Astrocyte (in vitro differentiated cells and primary cell): Measurements from ENCODE around the gene POLE. TPM values are rescaled to one million over a fixed set of nuclear protein-coding genes. Genes with fewer than 3 reads are reported as not detected.
"Not testable (repeated sequence)": the region's sequence is repeated elsewhere in the genome, so short reads cannot be mapped to it uniquely, and the experiment has no call there.

Experiments used
- DNase-seq: peaks from one replicate; pipeline ENCODE4 v3.0.0-alpha.2; 2010; ENCODE audit warnings: low read depth
- FAIRE-seq: peaks from 2 replicates; lab custom pipeline; 2011; peaks lifted over from hg19 to GRCh38; lab: Jason Lieb, UNC
- H2AFZ ChIP-seq: 2 replicates; pipeline ENCODE4 v1.6.0; 2012; ENCODE audit warnings: low read depth, low read length, inconsistent platforms
- H3K27ac ChIP-seq: 2 replicates; pipeline ENCODE4 v1.5.1; 2011; ENCODE audit warnings: low read depth, low read length, inconsistent platforms
- H3K27me3 ChIP-seq: 2 replicates; pipeline ENCODE4 v1.6.0; 2011; ENCODE audit warnings: low read length, inconsistent platforms; ENCODE audit not compliant: insufficient read depth
- H3K36me3 ChIP-seq: 2 replicates; pipeline ENCODE4 v1.5.1; 2011; ENCODE audit warnings: low read length, inconsistent platforms; ENCODE audit not compliant: insufficient read depth
- H3K4me1 ChIP-seq: 2 replicates; pipeline ENCODE4 v1.5.1; 2011; ENCODE audit warnings: low read length, inconsistent platforms; ENCODE audit not compliant: insufficient read depth
- H3K4me2 ChIP-seq: 2 replicates; pipeline ENCODE4 v1.6.0; 2012; ENCODE audit warnings: low read length, inconsistent platforms
- H3K4me3 ChIP-seq: 2 replicates; pipeline ENCODE4 v1.5.1; 2011; ENCODE audit warnings: low read depth, mild to moderate bottlenecking, low read length, inconsistent platforms; ENCODE audit not compliant: insufficient read depth
- H3K79me2 ChIP-seq: 2 replicates; pipeline ENCODE4 v1.6.0; 2012; ENCODE audit warnings: mild to moderate bottlenecking, low read length, inconsistent platforms; ENCODE audit not compliant: insufficient read depth
- H3K9ac ChIP-seq: 2 replicates; pipeline ENCODE4 v1.6.0; 2012; ENCODE audit warnings: mild to moderate bottlenecking, low read length, inconsistent platforms
- H3K9me3 ChIP-seq: 2 replicates; pipeline ENCODE4 v1.5.1; 2012; ENCODE audit warnings: low read depth, mild to moderate bottlenecking, low read length, inconsistent platforms; ENCODE audit not compliant: insufficient read depth
- H4K20me1 ChIP-seq: 2 replicates; pipeline ENCODE4 v1.6.0; 2012; ENCODE audit warnings: low read length, inconsistent platforms; ENCODE audit not compliant: insufficient read depth
- H3K27ac Mint-ChIP-seq: one replicate; pipeline ENCODE4 v1.8.0; 2021; ENCODE audit warnings: mild to moderate bottlenecking, mixed read lengths; ENCODE audit not compliant: unreplicated experiment
- H3K27me3 Mint-ChIP-seq: one replicate; pipeline ENCODE4 v1.8.0; 2021; ENCODE audit warnings: low read depth, mixed read lengths; ENCODE audit not compliant: unreplicated experiment
- H3K36me3 Mint-ChIP-seq: one replicate; pipeline ENCODE4 v1.8.0; 2021; ENCODE audit warnings: low read depth, mixed read lengths; ENCODE audit not compliant: unreplicated experiment
- H3K4me1 Mint-ChIP-seq: one replicate; pipeline ENCODE4 v1.8.0; 2021; ENCODE audit warnings: low read depth, mixed read lengths; ENCODE audit not compliant: unreplicated experiment
- H3K4me3 Mint-ChIP-seq: one replicate; pipeline ENCODE4 v1.8.0; 2021; ENCODE audit warnings: mild to moderate bottlenecking, moderate library complexity, mixed read lengths; ENCODE audit not compliant: unreplicated experiment
- H3K9me3 Mint-ChIP-seq: one replicate; pipeline ENCODE4 v1.8.0; 2021; ENCODE audit warnings: mild to moderate bottlenecking, mixed read lengths; ENCODE audit not compliant: unreplicated experiment
- CTCF ChIP-seq: IDR thresholded peaks from 2 replicates; pipeline ENCODE4 v1.5.1; 2011; ENCODE audit warnings: low read depth, mild to moderate bottlenecking, inconsistent platforms, low read length, moderate library complexity; ENCODE audit not compliant: insufficient read depth
- EZH2 ChIP-seq: IDR thresholded peaks from 2 replicates; pipeline ENCODE4 v1.6.1; 2012; ENCODE audit warnings: mild to moderate bottlenecking, low read length, inconsistent platforms; ENCODE audit not compliant: insufficient read depth
- total RNA-seq: library from RNA; stranded (reverse); gene quantifications from 2 replicates; pipeline ENCODE4 v1.2.1, GENCODE V29; 2021

The POLE gene
- total RNA-seq, 1 donor from 2014 or later: 15.4 TPM

DNA sequence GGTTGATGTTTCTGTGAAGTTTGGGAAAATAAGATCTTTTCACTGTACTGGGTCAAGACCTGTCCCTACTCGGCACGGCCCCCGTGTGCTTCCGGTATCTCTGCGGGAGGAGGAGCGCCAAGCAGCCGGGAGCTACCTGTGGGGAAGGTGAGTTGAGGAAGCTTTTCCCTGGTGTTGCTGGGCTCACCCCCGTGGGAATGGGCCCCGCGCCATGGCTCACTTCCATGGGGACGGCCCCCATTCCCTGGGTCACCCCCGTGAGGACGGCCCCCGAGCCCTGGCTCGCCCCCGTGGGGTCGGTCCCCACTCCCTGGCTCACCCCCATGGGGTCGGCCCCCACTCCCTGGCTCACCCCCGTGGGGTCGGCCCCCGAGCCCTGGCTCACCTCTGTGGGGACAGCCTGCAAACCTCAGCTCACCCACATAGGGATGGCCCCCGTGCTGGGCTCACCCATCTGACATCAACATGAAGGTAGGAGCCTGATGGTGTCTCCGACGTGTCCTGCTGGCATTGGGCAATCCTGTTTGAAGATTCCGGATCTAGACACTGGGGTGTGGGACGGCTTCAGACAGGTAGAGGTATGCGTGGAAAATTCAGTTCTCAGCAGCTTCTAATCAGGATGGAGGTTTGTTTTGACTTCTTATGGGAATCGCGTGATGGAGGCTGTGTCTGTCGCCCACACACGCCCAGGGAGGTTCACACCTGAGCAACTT, 85.8 kb downstream of the POLE start:
- no peak overlapping the region for H3K4me3 ChIP-seq
- peaks cover 39% of the 10 kb centered on the region for H3K27me3 ChIP-seq
- peak overlapping the region; percentile 86 for H3K4me2 ChIP-seq
- Mint-ChIP-seq H3K27me3 (peaks cover 29% of the 10 kb centered on the region), H3K4me3 (no peak overlapping the region), H3K9me3 (no peaks in the 10 kb centered on the region), H3K36me3 (no peaks in the 10 kb centered on the region), H3K27ac (no peak overlapping the region), H3K4me1 (peaks cover 3% of the 10 kb centered on the region)
- H4K20me1 ChIP-seq: no peaks in the 10 kb centered on the region
- no peak overlapping the region for H3K9ac ChIP-seq
- no peaks in the 10 kb centered on the region for H3K9me3 ChIP-seq
- no peaks in the 10 kb centered on the region for H3K36me3 ChIP-seq
- no peak overlapping the region for H3K27ac ChIP-seq
- TF ChIP-seq CTCF: no peak
- no peak for TF ChIP-seq EZH2
- H3K79me2 ChIP-seq: no peaks in the 10 kb centered on the region
- no peak overlapping the region for H2AFZ ChIP-seq
- DNase-seq (no peak), FAIRE-seq (no peak)
- peaks cover 5% of the 10 kb centered on the region for H3K4me1 ChIP-seq

DNA sequence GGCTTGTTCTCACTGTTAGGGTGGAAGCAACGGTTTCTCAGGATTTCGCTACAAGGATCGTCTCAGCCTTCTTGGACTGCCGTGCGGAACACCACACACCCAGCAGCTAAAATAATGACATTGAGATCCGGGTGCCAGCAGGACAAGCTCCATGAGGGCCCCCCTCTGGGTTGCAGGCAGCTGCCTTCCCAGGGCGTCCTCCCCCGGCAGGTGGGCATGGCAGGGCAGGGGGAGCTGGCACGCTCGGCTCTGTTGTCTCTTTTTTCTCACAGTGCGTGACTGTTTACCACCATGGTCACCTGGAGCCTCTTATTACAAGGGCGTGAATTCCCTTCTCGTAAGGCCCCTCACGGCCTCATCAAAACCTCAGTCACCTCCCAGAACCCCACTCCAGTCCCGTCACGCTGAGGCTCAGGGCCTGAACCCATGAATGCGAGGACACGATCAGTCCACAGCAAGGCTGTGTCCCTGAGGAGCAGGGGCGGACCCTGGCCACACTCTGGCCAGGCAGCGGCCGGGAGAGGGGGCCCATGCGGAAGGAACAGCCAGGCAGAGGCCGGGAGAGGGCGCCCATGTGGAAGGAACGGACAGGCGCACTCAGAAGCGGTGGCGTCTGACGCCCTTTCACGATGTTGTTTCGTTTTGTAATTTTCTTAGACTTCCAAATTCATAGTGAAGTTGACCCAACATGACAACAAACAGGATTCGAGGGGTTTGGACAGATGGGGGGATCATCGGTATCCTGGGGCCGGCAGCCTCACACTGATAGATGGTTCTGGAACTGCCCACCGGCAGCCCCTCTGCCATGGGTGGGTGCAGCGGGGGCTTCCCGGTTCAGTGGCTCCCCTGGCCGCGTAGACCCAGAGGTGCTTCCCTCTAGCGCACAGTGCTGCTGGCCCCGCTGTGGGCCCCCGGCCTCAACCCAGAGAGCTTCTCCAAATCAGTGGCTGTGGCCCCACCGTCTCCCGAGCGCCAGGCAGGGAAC, 86.8 kb downstream of the POLE start:
- TF ChIP-seq CTCF: peak; percentile 36
- TF ChIP-seq EZH2: no peak
- H3K4me1 Mint-ChIP-seq: peaks cover 7% of the 10 kb centered on the region
- no peak overlapping the region for H3K27ac Mint-ChIP-seq
- H3K36me3 ChIP-seq: no peaks in the 10 kb centered on the region
- peaks cover 33% of the 10 kb centered on the region for H3K27me3 ChIP-seq
- no peak overlapping the region for H3K4me3 Mint-ChIP-seq
- no peak overlapping the region for H3K27ac ChIP-seq
- no peaks in the 10 kb centered on the region for H3K9me3 ChIP-seq
- peaks cover 33% of the 10 kb centered on the region for H3K27me3 Mint-ChIP-seq
- peak overlapping the region; percentile 86 for H3K4me2 ChIP-seq
- H2AFZ ChIP-seq: peak overlapping the region; percentile 73
- H3K9me3 Mint-ChIP-seq: no peaks in the 10 kb centered on the region
- peak overlapping the region; percentile 59 for H3K4me3 ChIP-seq
- H3K36me3 Mint-ChIP-seq: no peaks in the 10 kb centered on the region
- peaks cover 7% of the 10 kb centered on the region for H3K4me1 ChIP-seq
- no peaks in the 10 kb centered on the region for H4K20me1 ChIP-seq
- H3K9ac ChIP-seq: peak overlapping the region; percentile 51
- DNase-seq: peak; percentile 44
- FAIRE-seq: no peak
- no peaks in the 10 kb centered on the region for H3K79me2 ChIP-seq

GRCh38 chr12:132599502-132599901, 87.6 kb downstream of the POLE start:
- not testable (repeated sequence) for H3K4me1 ChIP-seq, DNase-seq, H2AFZ ChIP-seq, H3K4me2 ChIP-seq, H3K27ac ChIP-seq, H3K4me1 Mint-ChIP-seq, H3K9ac ChIP-seq, H4K20me1 ChIP-seq, H3K9me3 Mint-ChIP-seq, H3K4me3 Mint-ChIP-seq, H3K36me3 ChIP-seq, H3K4me3 ChIP-seq, H3K9me3 ChIP-seq, FAIRE-seq, H3K79me2 ChIP-seq, H3K36me3 Mint-ChIP-seq, H3K27ac Mint-ChIP-seq
- peaks cover 29% of the 10 kb centered on the region for H3K27me3 ChIP-seq
- peaks cover 25% of the 10 kb centered on the region for H3K27me3 Mint-ChIP-seq
